Smooth muscle cell of the brain vasculature (primary cell): ENCODE data around the gene CMSS1.
A peak's percentile ranks its signal among the peaks of the same experiment; 100 is the strongest.
"Not testable (repeated sequence)": the region's sequence is repeated elsewhere in the genome, so short reads cannot be mapped to it uniquely, and the experiment has no call there.

Source experiments
- DNase-seq: peaks from one replicate; pipeline ENCODE4 v3.0.0-alpha.2; 2012; ENCODE audit warnings: low read depth, low spot score

Gene CMSS1

DNA sequence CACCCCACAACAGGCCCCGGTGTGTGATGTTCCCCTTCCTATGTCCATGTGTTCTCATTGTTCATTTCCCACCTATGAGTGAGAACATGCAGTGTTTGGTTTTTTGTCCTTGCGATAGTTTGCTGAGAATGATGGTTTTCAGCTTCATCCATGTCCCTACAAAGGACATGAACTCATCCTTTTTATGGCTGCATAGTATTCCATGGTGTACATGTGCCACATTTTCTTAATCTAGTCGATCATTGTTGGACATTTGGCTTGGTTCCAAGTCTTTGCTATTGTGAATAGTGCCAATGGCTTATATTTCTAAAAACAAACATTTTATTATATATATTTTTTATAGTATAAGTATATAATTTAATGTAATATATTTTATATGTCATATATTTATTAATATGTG, 233.9 kb downstream of the CMSS1 start:
- DNase-seq = not testable (repeated sequence)

DNA sequence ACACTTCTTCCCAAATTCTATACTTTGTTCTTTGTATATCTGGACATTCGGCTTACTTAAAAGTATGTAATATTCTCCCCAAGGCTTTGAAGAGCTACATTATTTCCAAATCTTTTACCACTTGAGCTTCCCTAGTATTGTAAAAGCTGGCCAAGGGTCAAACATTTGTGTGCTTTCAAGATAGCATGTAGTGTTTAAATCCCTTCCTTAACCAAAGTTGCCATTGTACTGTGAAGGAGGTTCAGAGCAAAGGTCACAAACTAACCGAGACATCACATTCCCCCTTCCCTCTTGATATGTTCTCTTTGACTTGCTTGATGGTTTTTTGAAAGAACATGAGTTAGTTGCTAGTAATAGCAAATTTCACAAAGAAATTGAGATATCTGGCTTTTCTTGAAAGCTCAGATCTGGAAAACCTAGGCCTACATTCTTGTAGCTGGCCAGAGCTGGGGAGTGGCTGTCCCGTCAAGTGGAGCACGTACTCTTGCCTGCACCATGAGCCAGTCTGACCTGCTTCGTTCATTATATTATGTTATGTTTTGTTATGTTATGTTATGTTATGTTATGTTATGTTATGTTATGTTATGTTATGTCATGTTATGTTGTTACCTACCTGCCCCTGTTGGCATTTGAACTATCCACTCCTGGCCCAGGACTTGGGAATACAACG, 236.4 kb downstream of the CMSS1 start:
- DNase-seq = no peak

DNA sequence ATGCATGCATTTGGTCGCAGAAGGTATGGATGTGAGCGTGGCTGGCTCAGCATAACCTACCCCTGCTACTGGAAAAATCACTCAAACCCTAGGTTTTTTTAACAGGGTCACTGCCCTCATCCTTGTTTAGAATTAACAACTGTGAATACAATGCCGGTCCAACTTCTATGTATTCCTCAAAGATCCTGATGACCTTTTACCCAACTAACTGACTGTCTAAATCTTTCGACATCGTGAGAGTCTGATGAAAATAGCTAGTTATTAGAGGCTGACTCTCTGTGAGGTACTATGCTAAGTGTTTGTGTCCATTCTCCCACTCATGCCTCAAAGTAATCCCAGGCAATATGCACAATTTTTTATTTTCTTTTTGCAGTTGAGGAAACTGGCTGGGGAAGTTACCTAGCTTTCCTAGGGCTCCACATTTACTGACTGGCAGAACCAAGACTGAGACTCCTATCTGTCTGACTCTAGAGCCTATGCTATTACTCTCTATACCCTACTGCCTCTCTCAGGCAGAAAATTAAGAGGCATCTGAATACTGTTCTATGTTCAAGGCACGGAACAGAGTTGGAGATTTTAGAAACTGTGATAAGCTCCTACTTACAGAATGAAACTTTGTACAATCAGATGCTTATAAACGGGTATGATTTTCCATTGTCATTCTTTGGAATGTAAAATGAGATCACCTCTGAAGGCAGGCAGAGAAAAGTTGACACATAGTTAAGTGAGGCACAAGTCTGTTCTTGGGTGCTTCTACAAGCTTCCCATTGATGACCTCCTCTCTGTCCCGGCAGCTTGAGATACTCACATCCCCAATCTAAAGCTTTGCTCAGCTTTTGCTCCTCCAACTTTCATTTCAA, 240.3 kb downstream of the CMSS1 start:
- DNase-seq = no peak

DNA sequence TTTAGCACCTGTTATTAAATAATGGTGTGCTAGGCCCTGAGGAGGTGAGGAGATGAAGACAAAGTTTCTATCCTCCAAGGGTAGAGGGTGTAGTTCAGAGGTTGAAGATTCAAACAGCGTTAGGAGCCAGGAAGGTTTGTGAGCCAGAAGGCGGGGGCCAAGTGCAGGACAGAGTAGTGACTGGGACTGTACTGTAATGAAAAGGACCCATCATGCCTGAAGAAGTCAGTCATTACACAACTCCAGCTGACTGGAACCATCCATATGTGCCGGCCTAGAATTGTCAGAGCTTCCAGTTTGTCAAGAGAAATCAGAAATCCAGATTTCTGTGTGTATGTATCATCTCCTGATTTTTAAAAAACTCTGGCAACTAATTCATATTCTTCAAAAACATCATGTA, 241.8 kb downstream of the CMSS1 start:
- DNase-seq = no peak

DNA sequence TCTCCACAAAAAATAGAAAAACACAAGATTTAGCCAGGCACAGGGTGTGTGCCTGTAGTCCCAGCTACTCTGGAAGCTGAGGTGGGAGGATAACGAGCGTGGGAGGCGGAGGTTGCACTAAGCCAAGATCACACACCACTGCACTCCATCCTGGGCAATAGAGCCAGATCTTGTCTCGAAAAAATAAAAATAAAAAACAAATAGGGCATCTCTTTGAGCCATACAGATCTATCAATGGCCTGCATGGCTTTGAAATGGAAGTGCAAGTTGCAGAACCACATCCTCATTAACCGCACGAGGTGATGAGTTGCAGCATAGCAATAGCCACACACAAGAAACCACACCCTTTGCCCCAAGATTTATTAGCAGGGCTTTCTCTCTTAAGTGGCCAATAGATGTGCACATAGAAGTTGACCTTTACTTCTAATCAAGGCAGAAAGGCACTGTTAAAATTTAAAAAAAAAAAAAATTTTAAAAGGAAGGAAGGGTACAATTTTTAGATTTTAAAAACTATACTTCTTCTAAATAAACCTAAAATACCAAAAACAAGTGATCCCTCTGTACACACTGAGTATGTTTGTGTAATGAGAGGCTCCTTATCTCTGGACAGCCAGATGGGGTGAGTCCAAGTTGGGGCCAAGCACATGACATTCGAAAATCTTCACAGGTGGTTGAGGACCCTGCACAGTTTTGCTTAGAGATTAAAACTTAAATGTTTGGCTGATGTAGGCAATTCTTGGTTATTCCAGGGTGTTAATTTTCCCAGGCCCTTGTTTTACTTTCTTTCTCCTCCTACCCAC, 243.2 kb downstream of the CMSS1 start:
- no peak for DNase-seq

DNA sequence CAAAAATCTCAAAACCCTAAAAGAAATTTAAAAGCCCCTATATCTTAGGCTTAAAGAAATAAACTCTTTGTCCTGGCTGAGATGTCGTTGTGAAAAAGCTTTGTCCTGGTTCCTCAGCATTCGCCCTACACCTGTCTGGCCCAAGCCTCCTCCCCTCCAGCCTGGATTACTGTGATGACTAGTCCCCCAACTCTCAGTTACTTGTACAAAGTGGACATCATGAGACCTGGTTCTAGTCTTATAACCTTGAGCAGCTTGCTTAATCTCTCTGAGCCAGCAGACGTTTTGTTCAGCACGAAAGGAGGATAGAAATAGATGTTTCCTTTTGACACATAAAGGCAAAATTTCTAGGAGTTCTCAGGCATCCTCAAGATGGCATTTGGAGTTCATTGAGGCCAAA, 245.0 kb downstream of the CMSS1 start:
- DNase-seq = no peak

DNA sequence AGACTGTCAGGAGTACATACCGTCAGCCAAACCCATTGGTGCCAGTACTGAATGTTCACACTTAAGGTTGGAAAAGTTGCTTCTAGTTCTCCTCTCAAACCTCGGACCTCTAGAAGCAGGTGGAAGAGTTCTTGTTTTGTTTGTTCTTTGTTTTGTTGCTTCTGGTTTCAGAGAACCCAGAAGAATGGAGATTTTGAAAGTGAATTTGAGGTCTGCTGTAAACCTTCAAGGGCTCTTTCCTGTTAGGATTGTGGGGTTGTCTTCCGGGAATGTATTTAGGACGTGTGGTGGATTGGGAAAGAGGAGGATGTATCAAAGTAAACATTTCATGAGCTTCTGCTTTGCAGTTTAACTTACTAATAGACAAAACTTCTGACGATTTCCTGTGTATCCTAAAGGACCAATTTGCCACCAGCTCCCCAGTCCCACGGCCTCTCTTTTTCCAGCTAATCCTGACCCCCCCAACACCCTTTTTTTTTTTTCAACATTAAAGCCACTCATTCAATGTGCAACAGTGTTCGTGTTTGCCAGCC, 246.3 kb downstream of the CMSS1 start:
- DNase-seq = no peak

DNA sequence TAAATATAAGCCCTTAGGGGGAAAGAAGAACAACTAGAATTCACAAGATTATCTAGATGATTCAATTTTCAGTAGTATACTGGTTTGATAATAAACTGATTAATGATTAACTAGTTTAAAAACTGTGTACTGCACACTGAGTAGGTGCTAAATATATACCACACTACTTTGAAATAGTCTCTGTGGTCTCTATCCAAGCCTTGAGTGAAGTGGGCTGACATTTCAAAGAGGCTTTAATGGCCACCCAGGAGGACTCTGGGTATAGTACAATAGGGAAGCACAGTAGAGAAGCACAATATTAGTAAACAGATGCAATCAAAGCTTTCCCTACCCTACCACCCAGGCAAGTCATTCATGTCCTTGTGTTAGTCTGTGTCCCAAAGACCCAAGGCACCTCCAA, 249.9 kb downstream of the CMSS1 start:
- DNase-seq = no peak

DNA sequence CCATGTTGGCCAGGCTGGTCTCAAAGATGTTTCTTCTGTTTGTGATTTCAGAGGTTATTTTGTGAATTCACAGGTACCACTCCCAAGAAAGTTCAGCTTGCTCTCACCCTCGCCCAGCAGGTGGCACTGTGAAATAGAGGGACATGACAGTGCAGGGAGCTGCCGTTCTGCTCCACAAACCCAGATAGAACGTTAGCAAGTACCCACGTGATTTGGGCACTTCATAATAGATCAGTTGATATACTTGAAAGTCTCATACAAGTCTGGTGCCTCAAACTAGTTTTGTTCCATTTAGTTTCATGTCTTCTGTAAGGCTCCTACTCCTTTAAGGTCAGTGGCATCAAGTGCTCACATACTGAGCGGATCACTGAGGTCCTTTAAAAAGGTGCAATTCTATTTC, 251.2 kb downstream of the CMSS1 start:
- no peak for DNase-seq

DNA sequence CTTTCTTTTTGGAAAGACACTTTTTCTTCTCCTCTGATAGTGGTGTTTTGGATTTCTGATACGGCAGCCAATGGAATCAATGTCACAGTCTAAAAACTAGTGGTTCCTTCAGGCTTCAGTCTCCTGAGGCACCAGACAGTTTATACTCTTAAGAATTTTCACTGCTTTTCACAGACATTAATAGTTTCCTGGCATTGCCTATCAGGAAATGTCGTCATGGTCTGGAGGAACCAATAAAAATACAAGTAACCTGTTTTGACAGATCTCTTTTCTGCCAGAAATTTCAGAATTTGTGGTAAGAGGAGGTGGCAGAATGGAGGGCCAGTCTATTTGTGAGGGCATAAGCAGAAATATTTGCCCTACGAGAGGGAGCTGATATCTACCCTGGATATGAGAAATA, 251.8 kb downstream of the CMSS1 start:
- DNase-seq = no peak

DNA sequence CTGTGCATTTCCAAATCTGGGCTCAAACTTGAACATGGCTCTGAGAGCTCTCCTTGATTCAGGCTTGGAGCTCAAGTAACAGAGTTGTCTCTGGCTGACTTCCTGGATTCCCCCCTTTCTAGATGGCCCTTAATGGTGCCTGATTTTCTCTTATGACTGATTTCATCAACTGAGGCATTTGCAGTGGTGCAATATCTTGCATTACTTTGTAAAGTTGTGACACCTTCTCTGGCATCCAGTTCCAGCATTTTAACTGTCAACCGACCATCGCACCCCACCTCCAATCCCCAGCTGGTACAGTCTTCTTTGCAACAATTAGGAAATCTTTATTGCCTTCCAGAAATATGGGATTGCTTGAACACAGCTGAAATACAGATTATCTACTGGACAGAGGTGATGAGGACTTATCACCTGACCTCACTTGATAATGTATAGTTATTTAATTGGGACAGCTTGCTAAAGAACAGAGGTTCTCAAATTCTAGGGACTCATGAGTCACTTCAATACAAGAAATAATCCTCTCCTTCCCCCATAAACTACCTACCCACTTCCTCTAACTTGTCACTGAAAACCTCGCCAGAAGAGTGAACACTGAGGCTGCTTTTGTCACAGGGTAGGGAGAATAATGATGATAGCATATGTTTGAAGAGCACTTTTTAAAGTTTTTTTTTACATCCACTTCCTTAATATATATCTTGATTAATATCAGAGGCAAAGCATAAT, 254.8 kb downstream of the CMSS1 start:
- DNase-seq = no peak

DNA sequence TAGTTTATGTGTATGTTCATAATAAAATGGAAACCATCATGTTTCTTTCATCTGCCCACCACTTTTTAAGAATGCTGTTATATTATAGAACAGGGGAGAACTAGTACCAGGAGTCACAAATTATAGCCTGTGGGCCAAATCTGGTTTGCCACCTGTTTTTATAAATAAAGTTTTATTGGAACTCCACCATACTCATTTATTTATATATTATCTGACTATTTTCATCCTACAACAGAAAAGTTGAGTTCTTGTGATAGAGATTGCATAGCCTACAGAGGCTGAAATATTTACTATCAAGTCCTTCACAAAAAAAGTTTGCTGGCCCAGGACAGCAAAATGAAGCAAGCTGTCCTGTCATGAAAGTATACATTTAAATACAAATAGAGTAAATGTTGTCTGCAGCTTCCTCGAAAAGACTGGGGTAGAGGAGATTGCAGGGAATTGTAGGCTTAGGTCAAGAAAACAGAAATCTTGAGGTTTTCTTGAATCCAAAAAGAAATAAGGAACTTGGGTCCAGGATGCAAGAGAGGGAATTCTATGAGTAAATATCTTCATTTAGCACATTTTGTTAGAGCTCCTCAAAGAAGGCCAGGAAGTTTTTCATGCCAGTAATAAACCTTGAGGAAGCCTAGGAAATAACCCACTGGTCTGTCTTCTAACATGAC, 255.5 kb downstream of the CMSS1 start:
- DNase-seq = no peak

DNA sequence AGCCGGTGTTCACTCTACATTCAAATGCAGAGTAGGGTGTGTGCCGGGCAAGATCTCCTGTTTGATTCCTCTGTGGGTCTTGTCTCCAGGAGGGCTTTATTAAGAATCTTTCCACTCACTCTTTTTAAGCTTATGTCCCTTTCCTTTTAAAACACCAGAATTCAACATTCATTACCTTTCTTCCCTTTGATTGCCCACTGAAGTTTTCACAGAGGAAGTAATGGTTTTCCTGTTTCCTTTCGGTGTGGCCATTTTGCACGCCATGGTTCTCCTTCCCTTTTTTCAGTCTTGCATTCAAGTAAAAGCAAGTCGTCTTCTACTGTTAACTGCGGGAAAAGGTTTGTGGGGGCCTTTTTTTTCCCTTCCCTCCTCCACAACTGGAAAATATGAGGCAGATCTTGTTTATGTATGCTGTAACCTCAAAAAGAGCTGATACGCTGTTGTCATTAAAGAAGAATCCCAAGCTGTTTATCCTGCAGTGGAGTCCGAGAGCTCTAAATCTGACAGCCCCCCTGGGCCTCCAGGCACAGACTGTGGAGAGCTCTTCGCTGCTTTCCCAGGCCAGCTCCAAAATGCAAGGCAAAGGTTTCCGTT, 256.1 kb downstream of the CMSS1 start:
- DNase-seq = peak; percentile 82

DNA sequence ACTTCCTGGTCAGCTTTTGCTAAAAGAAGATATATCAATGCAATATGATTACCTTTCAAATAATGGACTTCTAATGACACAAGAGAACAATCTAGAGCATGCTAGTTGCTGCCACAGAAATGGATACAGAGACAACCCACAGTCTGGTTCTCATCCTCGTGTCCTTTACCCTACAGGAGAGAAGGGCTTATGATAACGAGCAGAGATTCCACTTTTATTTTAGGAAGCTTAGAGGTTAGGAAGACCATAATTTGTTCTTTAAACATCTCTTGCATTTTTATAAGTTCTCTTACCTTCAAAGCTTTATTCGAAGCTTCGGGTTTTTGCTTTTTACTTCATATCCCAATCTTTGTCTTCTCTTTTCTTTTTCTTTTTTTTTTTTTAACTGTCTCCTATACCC, 257.5 kb downstream of the CMSS1 start:
- no peak for DNase-seq

DNA sequence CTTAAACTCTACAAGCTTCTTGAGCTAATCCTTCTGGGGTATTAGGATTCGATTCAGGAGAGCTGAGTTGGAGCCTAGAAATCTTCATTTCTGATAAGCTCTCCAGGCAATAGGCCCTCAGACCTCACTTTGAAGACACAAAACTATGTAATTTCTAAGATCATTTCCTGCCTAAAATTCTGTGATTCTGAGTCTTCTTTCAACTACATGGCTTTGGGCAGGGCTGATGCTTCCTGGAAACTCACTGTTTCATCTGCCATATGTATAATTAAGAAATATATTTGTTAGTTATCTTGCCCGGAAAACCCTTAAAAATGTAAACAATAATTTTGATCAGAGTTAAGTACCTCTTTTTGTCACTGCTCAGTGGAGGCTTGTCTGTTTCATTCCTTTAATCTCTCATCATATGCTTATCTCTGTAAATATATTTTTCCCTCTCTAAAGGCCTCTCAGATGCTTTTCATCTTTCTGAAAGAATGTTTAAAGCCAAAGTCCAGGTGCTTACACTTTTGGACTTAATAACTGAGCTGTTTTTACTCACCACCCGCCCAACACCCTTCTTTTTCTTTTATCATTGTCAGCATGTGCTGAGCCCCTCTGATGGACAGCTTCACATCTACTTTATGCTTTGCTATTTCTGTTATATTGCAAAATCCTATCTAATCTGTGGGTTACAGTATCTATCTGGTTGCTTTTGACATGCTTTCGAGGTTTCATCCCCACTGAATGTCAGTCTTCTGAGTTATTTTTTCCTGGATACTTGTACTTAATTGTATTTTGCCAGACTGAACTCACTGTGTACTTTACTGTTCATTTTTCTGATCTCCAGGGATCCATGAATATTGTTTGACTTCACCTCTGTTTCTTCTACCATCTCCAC, 258.4 kb downstream of the CMSS1 start:
- DNase-seq = no peak

DNA sequence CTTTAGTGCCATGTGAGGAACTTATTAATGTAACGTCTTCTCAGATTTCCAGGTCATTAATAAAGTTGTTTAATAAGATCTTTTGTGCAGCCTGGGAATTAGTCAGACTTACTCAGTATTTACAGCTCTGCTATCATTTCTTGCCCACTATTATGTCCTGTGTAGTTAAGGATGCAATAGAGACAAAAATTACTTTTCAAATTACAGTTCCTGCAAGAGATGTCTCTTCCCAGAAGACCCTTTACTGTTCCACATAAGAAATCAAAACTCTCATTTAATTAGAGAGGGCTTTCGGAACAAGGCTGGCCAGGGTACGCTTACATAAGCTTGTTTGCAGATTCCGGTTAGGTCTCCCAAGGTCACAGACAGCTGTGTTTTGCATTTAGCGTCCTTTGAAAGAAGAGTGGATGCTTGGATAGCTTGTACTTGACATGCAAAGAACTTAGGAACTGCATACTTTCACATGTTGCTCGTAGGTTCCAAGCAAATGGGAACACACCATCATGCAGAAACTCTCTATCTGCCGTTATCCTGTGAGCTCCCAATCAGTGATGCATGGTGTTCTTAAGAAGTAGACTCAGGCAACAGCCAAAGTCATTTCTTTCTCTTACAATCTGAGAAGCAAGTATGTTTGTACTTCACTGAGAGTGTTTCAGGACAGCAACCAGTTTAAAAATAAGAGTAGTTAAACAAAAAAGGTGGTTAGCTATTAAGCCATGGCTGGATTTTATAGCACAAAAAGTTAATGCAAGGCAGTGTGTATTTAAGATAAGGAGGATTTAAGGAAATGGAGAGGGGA, 259.3 kb downstream of the CMSS1 start:
- DNase-seq = no peak

DNA sequence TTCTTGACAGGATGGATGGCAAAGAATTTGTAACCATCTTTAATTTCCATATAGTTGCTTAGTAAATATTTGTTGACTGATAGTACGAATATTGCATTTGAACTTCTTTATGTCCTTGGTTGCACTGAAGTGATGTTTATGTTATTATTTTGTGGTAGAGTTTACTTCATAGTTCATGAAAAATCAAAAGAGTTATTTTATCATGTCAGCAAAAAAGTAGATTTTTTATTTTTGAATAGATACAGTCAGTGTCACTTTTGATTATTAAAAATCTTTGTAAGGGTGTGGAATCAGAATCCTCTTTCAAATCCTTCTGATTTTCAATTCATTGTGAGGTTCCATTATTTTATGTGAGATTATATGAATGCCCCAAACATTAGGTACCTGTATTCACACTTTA, 261.7 kb downstream of the CMSS1 start:
- no peak for DNase-seq

DNA sequence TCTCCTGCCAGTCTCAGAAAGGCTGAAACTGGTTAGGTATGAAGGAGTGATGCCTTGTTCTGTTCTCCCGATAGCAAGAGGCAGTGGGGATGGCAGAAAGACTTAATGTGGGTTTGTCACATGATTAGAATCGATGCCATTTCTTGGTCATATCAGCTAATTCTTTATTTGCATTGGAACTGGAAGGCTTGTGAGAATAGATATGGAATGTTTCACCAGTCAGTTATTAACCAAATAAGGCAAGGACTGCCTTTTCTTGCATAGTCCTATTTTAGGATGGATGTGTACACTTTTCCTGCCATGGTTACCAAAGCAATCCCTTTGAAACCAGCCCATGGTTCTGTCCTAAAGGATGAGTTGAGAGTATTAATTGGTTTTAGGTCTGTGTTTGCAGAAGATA, 262.9 kb downstream of the CMSS1 start:
- DNase-seq = no peak

DNA sequence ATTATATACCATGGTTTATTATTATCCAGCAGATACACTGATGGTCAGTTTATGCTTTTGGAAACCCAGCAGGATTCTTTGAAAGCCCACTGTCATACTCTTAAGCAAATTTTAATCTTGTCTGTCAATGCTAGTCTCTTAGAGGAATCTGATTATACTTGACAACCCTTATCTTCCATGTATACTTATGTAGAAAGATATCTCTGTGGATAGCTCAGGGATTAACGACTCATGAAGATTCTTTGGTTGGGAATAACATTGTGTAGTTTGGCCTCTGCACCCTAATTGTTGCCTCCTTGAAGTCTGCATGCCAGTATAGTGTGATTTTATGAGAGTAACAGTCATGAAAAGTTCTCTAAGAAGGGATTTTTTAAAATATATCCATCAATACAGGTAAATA, 263.6 kb downstream of the CMSS1 start:
- DNase-seq = no peak
